GM12892 (cell line): Measurements from ENCODE around the gene UBE2C.

ENCODE experiments used
- POLR2A ChIP-seq: IDR thresholded peaks from 2 replicates; pipeline ENCODE4 v1.6.1; 2011; ENCODE audit warnings: low read depth, low read length, control low read depth
- POLR2AphosphoS5 ChIP-seq: IDR thresholded peaks from 2 replicates; pipeline ENCODE4 v1.6.1; 2011; ENCODE audit warnings: low read depth, low read length, control low read depth
- TAF1 ChIP-seq: IDR thresholded peaks from 2 replicates; pipeline ENCODE4 v1.6.1; 2011; ENCODE audit warnings: low read depth, mild to moderate bottlenecking, control low read depth, low read length, borderline replicate concordance

DNA sequence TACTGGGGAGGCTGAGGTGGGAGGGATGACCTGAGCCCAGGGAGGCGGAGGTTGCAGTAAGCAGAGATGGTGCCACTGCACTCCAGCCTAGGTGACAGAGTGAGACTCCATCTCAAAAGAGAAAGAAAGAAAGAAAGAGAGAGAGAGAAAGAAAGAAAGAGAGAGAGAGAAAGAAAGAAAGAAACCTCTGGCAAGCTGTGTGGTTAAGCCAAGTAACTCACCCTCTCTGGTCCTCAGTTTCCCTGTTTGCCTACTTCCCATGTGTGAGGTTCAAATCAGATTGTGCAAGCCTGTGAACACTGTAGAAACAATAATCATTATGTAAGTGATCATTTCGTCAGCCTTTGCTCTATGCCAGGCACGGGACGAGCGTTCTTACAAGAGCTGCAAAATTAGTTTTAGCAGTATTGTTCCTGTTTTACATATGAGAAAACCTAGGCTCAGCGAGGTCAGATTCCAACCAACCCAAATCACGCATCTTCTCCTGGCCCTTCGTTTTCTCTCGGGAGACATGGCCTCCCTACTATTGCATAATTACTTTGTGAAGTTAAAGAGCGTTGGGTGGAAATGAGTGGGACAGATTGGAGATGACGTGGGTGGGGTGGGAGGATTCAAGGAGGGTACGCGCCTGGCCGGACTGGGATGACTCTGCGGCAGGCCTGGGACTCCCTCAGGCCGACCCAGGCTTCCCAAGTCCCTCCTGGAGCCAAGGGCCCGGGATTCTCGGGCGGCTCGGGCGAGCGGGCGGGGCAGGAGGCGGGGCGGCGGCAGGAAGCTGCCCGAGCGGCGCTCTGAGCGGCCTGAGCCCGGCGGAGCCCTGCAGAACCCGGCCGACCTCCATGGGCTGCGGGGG, 20.8 kb downstream of the UBE2C start, which contains the start of gene SNX21:
- TF ChIP-seq POLR2A (peak; percentile 21; the same call in 1 of the 2 replicates), POLR2AphosphoS5 (no peak), TAF1 (no peak)
